Measurements from ENCODE around the gene ATP1A3. TPM values are rescaled to one million over a fixed set of nuclear protein-coding genes. Genes with fewer than 3 reads are reported as not detected.
A peak's percentile ranks its signal among the peaks of the same experiment; 100 is the strongest.
"Not testable (repeated sequence)": the region's sequence is repeated elsewhere in the genome, so short reads cannot be mapped to it uniquely, and the experiment has no call there.

ATP1A3 gene
- total RNA-seq, 3 donors from 2014 or later: 2.8 to 4.9 (median 3.7) TPM

GRCh38 chr19:42023121-42023942 is 29.3 kb upstream of the ATP1A3 start:
- DNase-seq: no peak
- peak in 1 of 2 donors; percentile 34 for ATAC-seq

GRCh38 chr19:42022616-42023015 is 28.6 kb upstream of the ATP1A3 start:
- no peak for ATAC-seq
- no peaks in the 10 kb centered on the region for H3K4me1 Mint-ChIP-seq (ENCODE audit: low read depth)
- H3K4me3 Mint-ChIP-seq: no peak overlapping the region
- H3K36me3 Mint-ChIP-seq (ENCODE audit: insufficient read depth): no peaks in the 10 kb centered on the region
- no peak for DNase-seq
- H3K9me3 Mint-ChIP-seq: no peaks in the 10 kb centered on the region
- H3K27me3 Mint-ChIP-seq (ENCODE audit: low read depth): peaks cover 21% of the 10 kb centered on the region

More at GRCh38 chr19:42023121-42023942, 29.3 kb upstream of the ATP1A3 start:
- no peaks in the 10 kb centered on the region for H3K4me1 Mint-ChIP-seq (ENCODE audit: low read depth)
- H3K27me3 Mint-ChIP-seq (ENCODE audit: low read depth): peaks cover 21% of the 10 kb centered on the region
- no peaks in the 10 kb centered on the region for H3K36me3 Mint-ChIP-seq (ENCODE audit: insufficient read depth)
- H3K4me3 Mint-ChIP-seq: no peak overlapping the region
- no peaks in the 10 kb centered on the region for H3K9me3 Mint-ChIP-seq

- Mint-ChIP-seq H3K4me1 (ENCODE audit: low read depth) (no peaks in the 10 kb centered on the region), H3K36me3 (ENCODE audit: insufficient read depth) (no peaks in the 10 kb centered on the region), H3K9me3 (no peaks in the 10 kb centered on the region), H3K4me3 (no peak overlapping the region), H3K27me3 (ENCODE audit: low read depth) (peaks cover 14% of the 10 kb centered on the region)
- no peak for DNase-seq
- ATAC-seq: no peak
These were observed 27.2 kb upstream of the ATP1A3 start for GRCh38 chr19:42021185-42021584.

GRCh38 chr19:42018503-42019193 is 24.6 kb upstream of the ATP1A3 start:
- Mint-ChIP-seq H3K27me3 (ENCODE audit: low read depth) (peaks cover 4% of the 10 kb centered on the region), H3K36me3 (ENCODE audit: insufficient read depth) (no peaks in the 10 kb centered on the region), H3K4me1 (ENCODE audit: low read depth) (no peaks in the 10 kb centered on the region), H3K9me3 (no peaks in the 10 kb centered on the region), H3K4me3 (no peak overlapping the region)
- DNase-seq: no peak
- no peak for ATAC-seq

GRCh38 chr19:42017040-42017439 is 23.0 kb upstream of the ATP1A3 start:
- ATAC-seq (no peak), DNase-seq (no peak)
- no peak overlapping the region for H3K4me3 Mint-ChIP-seq
- no peaks in the 10 kb centered on the region for H3K36me3 Mint-ChIP-seq (ENCODE audit: insufficient read depth)
- no peaks in the 10 kb centered on the region for H3K9me3 Mint-ChIP-seq
- no peaks in the 10 kb centered on the region for H3K4me1 Mint-ChIP-seq (ENCODE audit: low read depth)
- peaks cover 2% of the 10 kb centered on the region for H3K27me3 Mint-ChIP-seq (ENCODE audit: low read depth)

- not testable (repeated sequence) for ATAC-seq; H3K36me3 Mint-ChIP-seq (ENCODE audit: insufficient read depth); DNase-seq; H3K9me3 Mint-ChIP-seq; H3K4me3 Mint-ChIP-seq; H3K27me3 Mint-ChIP-seq (ENCODE audit: low read depth); H3K4me1 Mint-ChIP-seq (ENCODE audit: low read depth)
These were observed 18.7 kb upstream of the ATP1A3 start for GRCh38 chr19:42012747-42013146.

GRCh38 chr19:42010245-42011126 is 16.5 kb upstream of the ATP1A3 start:
- DNase-seq: no peak
- H3K36me3 Mint-ChIP-seq (ENCODE audit: insufficient read depth): no peaks in the 10 kb centered on the region
- peaks cover 3% of the 10 kb centered on the region for H3K27me3 Mint-ChIP-seq (ENCODE audit: low read depth)
- no peaks in the 10 kb centered on the region for H3K9me3 Mint-ChIP-seq
- ATAC-seq: no peak
- H3K4me1 Mint-ChIP-seq (ENCODE audit: low read depth): no peaks in the 10 kb centered on the region
- H3K4me3 Mint-ChIP-seq: no peak overlapping the region

GRCh38 chr19:42006569-42006968 is 12.5 kb upstream of the ATP1A3 start:
- ATAC-seq (no peak), DNase-seq (no peak)
- peaks cover 20% of the 10 kb centered on the region for H3K27me3 Mint-ChIP-seq (ENCODE audit: low read depth)
- H3K4me1 Mint-ChIP-seq (ENCODE audit: low read depth): no peaks in the 10 kb centered on the region
- no peaks in the 10 kb centered on the region for H3K36me3 Mint-ChIP-seq (ENCODE audit: insufficient read depth)
- no peak overlapping the region for H3K4me3 Mint-ChIP-seq
- no peaks in the 10 kb centered on the region for H3K9me3 Mint-ChIP-seq

GRCh38 chr19:42005504-42005903 is 11.5 kb upstream of the ATP1A3 start:
- ATAC-seq: no peak
- peaks cover 30% of the 10 kb centered on the region for H3K27me3 Mint-ChIP-seq (ENCODE audit: low read depth)
- no peaks in the 10 kb centered on the region for H3K9me3 Mint-ChIP-seq
- no peaks in the 10 kb centered on the region for H3K4me1 Mint-ChIP-seq (ENCODE audit: low read depth)
- no peak overlapping the region for H3K4me3 Mint-ChIP-seq
- no peaks in the 10 kb centered on the region for H3K36me3 Mint-ChIP-seq (ENCODE audit: insufficient read depth)
- DNase-seq: no peak

- DNase-seq (no peak), ATAC-seq (no peak)
- Mint-ChIP-seq H3K9me3 (no peaks in the 10 kb centered on the region), H3K4me3 (no peak overlapping the region), H3K27me3 (ENCODE audit: low read depth) (peaks cover 44% of the 10 kb centered on the region), H3K4me1 (ENCODE audit: low read depth) (peaks cover 4% of the 10 kb centered on the region), H3K36me3 (ENCODE audit: insufficient read depth) (no peaks in the 10 kb centered on the region)
These were observed 9.7 kb upstream of the ATP1A3 start for GRCh38 chr19:42003506-42004294.

GRCh38 chr19:41999878-42000208 is 5.8 kb upstream of the ATP1A3 start:
- peaks cover 26% of the 10 kb centered on the region for H3K4me1 Mint-ChIP-seq (ENCODE audit: low read depth)
- DNase-seq (no peak), ATAC-seq (no peak)
- no peaks in the 10 kb centered on the region for H3K9me3 Mint-ChIP-seq
- H3K36me3 Mint-ChIP-seq (ENCODE audit: insufficient read depth): no peaks in the 10 kb centered on the region
- H3K27me3 Mint-ChIP-seq (ENCODE audit: low read depth): peaks cover 72% of the 10 kb centered on the region
- H3K4me3 Mint-ChIP-seq: no peak overlapping the region

- Mint-ChIP-seq H3K9me3 (no peaks in the 10 kb centered on the region), H3K4me1 (ENCODE audit: low read depth) (peaks cover 29% of the 10 kb centered on the region), H3K36me3 (ENCODE audit: insufficient read depth) (no peaks in the 10 kb centered on the region), H3K4me3 (no peak overlapping the region), H3K27me3 (ENCODE audit: low read depth) (peaks cover 75% of the 10 kb centered on the region)
- DNase-seq (no peak), ATAC-seq (peak; percentile 12 to 16)
These were observed 5.2 kb upstream of the ATP1A3 start for GRCh38 chr19:41999071-41999877.

Measured in activated T-cell treated with anti-CD3 and anti-CD28 coated beads, Interleukin-2, amount 50 U/mL, for 4 hours (primary cell).